ENCODE results near the gene CFAP100.
A peak's percentile ranks its signal among the peaks of the same experiment; 100 is the strongest.

The CFAP100 gene

DNA sequence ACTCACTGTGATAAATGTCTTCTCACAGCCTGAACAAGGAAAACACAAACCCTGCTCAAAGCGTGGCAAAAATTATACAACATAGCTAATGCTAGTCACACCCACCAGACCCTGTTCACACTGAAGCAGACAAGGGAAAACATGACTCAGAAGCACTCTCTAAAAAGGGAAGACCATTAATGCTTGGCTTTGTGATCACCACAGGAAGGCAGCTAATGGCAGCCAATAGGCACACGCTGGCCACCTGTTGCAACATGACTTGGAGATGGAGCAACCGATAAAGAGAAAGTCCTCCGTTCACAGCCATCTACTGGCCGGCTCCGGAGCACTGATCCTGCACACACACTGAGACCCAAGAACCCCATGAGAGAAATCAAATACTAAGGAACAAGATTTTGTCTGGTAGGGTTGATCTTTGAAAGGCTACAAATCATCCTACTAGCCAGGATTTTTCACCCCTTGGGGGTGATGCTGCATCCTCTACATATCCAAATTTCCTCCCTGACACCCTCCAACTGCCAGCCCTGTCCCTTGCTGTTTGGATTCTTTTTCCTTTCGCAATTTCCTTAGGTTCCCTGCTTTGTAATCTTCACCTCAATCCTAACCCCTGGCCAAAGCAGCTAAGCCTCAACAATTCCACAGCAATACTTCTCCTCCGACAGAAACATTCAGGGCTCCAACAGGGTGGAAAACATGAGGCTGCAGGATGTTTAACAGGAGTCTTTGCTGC, 77.7 kb downstream of the CFAP100 start:
- peak overlapping the region; percentile 39 for H3K27ac ChIP-seq
- peak; percentile 89 for DNase-seq (ENCODE audit: low read depth, low spot score)

DNA sequence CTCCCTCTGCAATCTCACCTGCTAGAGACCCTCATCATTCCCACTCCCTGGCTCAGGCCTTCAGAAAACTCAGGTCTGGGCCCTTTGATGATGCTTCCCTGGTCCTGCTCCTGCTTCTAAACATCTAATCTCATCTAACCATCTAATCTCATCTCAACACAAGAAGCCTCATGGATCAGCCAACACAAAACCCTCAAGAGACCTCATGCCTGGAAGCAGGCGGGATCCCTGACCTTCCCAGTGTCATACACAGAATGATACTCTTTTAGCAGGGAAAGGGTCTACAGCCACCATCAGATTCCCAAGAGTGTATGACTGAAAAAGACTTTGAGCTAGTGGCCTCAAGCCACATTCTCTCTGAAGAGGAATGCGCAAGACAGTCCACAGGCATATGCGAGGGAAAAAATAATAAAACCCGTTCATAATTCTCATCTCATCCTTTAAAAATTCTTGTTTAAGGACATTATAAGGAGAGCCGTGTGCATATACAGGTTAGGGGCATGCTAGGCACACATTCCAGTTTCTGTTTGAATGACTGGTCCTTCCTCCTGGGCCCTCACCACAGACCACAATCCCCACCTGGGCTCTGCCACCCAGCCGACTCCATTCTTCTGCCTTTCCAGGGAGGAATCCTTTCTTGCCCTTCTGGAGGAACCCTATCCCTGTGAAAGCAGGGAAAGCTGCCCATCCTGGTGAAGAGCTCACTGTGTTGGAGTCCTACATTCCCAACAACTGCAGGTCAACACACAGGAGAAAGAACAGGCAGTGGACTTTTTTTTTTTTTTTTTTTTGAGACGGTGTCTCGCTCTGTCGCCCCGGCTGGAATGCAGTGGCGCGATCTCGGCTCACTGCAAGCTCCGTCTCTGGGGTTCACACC, 78.8 kb downstream of the CFAP100 start:
- no peak for DNase-seq (ENCODE audit: low read depth, low spot score)
- no peak overlapping the region for H3K27ac ChIP-seq

DNA sequence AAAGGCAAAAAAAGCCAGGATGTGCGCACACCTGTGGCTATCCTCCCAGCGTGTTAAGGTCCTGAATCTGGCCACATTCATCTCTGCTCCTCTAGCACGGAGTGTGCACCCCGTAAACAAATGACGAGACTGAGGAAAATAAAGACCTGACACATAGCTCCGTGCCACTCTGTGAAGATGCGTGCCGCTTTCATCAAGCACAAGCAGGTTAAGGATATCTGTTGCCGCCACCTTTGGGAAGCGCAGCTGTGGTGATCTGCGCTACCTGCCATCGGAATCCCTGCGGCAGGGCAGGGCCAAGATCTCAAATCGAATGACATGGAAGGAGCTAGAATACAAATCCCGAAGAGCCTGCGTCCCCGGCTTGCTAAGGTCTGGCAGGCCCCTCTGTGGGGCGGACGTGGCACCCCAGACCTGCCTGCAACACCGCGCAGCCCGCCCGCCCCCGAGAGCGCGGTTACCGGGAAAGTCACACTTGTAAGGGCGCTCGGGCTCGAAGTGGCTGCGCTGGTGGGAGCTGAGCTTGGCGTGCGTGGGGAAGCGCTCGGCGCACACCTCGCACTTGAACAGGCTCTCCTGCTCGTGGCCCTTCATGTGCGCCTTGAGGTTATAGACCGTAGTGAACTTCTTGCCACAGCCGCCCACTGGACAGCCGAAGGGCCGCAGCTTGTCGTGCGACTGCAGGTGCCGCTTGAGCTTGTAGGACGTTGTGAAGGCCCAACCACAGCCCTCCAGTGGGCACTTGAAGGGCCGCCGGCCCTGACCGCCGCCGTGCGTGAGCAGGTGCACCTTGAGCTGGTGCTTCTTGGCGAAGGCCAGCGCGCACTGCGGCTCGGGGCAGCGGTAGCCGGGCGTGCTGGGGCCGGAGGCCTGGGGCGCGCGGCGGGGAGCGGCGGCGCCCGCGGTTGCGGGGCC, 80.0 kb downstream of the CFAP100 start:
- DNase-seq (ENCODE audit: low read depth, low spot score): no peak
- peak overlapping the region; percentile 93 for H3K27ac ChIP-seq

DNA sequence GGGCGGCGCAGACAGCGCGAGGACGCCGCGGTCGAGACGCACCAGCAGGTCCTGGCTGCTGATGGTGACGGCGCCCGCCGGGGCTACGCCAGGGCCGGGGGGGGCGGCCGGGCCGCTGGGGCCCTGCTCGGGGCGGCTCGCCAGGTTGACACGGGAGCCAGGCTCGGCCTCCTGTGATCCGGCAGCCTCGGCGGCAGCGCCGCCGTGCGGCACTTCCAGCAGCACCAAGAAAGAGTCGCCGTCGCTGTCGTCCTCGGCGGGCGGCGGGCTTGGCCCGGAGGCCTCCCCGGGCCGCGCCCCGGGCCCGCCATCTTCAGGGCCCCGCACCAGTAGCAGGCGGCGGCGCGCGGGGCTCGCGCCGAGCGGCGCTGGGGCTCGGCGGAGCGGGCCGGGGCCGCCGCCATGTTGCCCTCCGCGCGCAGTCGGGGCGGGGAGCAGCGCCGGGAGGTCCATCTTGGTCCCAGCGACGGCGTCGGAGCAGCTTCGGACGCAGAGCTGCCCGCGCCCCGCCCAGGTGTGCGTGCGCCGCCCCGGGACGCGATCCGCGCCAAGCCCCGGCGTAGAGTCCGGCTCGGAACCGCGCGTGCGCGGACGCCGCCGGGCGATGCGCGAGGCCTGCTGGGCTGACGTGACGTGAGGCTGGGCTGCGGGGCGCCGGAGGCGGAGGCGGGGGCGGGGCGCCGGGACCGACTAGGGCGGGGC, 80.9 kb downstream of the CFAP100 start, which contains the start of gene ZXDC:
Gene ZXDC (minus strand): TSS at position 479 of the 702 bp plus-strand sequence. CDS start 26 bp downstream, at position 453.
- peak within 1 kb of the TSS; percentile 93 for H3K27ac ChIP-seq

DNA sequence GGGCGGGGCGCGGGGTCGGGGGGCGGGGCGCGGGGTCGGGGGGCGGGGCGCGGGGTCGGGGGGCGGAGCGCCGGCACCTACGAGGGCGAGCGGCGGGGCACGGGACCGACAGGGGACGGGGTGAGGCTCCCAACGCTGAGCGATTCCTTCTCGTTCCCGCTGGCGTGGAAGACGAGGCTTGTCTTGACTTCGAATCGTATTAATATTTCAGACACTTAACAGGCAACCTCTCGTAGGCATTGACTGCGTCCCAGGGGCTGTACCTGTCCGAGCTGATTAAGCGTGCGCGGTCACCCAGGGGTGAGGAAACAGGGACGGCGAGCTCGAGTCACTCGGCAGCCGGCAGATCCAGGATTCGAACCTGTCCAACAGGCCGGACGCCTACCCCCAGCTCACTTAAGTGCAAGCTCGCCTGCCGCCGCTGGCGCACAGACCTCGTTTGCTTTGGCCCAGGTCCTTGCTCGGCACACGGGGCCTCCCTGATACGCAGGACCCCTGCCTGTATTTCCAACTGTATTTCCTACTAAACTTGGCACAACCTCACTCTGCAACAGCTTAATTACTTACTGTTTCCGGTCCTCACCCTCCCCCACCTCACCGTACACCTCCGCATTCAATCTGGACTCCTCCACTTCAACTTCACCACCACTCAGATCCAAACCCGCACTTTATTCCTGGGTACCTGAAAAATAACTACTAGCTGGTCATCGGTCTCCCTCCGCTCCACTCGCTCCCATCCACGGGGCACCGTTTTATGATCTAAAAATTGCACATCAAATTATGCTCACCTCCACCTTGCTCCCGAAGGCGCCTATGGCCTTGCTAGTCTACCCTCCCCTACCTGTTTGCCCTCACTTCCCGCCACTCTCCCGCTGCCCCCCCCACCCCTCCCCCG, 81.7 kb downstream of the CFAP100 start:
- H3K27ac ChIP-seq: peak overlapping the region; percentile 93
- peak; percentile 33 for DNase-seq (ENCODE audit: low read depth, low spot score)

More for the DNA sequence above, 80.9 kb downstream of the CFAP100 start, which contains the start of gene ZXDC:
- DNase-seq (ENCODE audit: low read depth, low spot score): peak; percentile 60

DNA sequence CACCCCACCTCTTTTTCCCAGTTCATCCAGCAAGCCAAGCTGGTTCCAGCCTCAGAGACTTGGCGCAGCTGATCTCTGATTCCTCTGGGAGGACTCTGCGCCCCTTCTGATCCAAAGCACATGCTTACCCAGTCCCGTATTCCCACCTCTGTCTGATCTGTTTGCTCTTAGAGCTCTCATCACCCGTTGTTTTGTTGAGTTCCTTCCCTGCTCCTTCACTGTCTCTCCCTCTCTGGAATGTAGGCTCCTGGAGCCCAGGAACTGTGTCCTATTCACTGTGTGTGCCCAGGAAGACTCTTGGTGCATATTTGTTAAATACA, 82.3 kb downstream of the CFAP100 start:
- DNase-seq (ENCODE audit: low read depth, low spot score): no peak
- no peak overlapping the region for H3K27ac ChIP-seq

DNA sequence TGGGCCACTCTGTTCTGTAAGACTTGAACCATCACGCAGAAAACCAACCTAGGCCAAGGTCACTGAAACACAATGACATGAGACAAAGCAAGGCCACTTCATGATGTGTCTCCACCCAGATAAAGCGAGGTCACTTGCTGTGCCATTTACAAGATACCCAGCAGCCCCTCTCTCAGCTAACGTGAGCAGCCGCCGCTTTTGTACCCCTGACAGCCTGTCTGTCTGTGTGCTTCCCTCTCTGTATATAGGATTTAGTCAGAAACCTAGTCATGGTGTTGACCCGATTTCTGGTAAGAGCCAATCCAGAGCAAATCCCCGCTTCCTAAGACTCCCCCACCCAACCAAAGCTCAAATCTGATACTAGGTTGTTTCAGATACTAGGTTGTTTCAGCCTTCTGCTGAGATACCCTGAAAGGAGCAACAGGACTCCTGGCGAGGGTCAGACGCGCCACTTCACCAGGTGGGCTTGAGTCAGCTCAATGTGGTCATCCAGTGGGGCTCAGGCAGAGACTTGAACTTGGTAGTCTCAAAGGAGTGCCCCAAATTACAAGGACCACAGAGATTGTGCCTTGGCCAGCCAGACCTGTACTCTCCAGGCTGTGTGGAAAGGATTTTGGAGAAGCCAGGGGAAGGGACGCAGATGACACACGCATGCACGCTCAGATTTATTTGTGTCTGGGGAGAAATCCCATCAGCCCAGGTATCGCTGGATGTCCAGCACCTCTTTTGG, 84.0 kb downstream of the CFAP100 start:
- no peak for DNase-seq (ENCODE audit: low read depth, low spot score)
- no peak overlapping the region for H3K27ac ChIP-seq

DNA sequence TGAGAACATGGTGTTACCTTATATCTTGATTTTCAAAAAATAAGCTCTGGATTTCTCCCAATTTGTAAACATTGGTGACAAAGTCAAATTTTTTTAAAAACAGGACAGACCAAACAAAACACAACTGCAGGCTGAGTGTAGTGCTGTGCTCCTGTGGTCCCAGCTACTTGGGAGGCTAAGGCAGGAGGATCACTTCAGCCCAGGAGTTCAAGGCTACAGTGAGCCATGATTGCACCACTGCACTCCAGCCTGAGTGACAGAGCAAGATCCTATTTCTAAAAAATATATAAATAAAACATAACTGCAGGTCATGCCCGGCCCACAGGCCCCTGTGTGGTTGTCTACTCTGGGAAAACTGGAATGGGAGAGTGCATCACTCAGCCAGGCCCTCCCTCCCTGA, 84.9 kb downstream of the CFAP100 start:
- no peak for DNase-seq (ENCODE audit: low read depth, low spot score)
- H3K27ac ChIP-seq: no peak overlapping the region

DNA sequence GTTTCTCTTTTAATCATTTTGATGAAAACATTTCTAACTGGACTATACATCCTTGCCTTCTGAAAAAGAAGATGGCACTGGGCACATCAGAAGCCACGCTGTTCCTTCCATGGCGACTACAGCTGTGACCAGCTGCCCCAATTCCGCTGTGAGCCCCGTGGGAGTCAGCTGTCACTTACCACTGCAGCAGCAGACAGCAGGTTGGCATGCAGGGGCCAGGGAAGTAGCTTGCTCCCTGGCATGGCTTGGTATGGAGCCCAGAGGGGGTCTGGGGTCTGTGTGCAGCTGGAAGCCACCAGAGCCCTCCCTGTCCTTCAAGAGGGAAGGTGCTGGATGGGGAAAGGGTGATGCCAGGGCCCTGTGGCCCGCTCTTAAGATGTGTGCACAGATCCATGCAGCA, 85.5 kb downstream of the CFAP100 start:
- DNase-seq (ENCODE audit: low read depth, low spot score): no peak

DNA sequence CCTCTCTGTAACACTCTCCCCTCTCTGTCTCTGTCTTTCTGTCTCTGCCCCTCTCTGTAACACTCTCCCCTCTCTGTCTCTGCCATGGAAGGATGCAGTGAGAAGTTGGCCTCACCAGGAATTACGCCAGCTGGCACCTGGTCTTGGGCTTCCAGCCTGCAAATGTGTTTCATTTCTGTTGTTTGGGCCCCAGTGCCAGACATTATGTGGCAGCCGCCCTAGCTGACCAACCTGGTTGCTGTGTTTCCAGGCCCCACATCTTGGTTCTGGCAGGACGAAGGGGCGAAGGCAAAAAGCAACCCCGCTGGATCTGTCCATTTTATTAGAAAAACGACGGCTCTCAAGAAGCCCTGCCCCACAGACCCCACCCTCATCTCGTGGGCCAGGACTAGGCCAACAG, 86.2 kb downstream of the CFAP100 start:
- no peak for DNase-seq (ENCODE audit: low read depth, low spot score)
- H3K27ac ChIP-seq: no peak overlapping the region

More for the DNA sequence above, 85.5 kb downstream of the CFAP100 start:
- no peak overlapping the region for H3K27ac ChIP-seq

DNA sequence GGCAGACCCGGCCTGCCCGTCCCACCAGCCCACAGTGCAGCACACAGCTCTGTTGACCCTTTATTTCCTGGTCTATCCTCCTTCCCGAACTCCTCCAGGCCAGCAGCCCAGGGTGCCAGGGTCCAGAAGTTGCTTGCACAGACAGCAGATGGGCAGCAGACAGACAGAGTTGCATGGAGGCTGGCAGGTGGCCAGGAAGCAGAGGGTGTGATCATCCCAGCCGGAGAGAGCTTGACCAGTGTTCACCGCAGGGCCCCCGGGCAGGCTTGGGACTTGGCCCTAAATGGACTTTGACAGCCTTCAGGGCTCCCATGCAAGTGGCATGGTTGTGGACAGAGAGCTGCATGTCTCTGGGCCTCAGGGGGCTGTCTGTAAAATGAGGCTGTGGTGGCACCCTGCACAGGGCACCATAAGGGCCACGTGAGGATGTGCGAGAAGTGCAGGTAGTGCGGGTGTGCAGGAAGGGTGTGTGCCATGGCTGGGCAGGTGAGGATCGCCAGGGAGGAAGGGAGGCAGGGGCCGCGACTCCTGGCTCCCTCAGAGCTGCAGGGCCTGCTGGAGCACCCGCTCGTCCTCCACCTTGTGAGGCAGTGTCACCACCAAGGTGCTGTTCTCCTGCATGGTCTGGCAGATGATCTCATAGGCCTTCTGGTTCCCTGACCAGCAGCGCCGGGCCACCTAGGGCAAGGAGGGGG, 87.2 kb downstream of the CFAP100 start:
- no peak for DNase-seq (ENCODE audit: low read depth, low spot score)
- H3K27ac ChIP-seq: no peak overlapping the region

DNA sequence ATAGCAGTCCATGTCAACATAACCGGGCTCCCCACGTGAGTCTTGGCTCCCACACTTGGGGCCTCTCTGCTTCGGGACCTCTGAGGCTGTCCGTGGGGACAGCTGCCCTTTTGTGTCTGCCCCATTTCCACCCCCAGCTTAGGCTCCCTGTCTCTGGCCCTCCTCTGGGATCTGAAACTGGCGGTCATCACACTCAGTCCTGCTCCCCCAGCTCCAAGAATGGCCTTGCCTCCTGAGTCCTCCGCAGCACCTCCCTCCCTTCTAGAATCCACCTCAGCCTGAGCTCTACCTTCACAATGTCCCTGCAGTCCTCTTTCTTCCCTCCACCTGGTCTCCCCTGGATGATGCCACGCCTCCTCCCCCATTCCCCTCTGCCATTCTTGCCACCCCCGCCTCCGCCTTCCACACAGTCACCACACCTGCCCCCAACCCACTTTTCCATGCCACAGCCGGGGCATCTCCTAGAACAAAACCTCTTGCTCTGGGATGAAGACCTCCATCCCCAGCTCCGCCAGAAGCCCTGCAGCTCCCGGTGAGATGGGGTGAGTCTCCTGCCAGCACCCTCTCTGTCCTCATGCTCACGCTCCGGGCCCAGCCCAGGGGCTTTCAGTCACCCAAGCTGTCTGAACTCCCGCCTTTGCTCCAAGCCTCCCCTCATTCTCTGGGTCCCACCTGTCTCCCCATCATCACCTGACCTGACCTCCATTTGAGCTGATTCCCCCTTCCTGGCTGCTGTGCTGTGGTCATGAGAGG, 88.0 kb downstream of the CFAP100 start:
- DNase-seq (ENCODE audit: low read depth, low spot score): no peak
- no peak overlapping the region for H3K27ac ChIP-seq

DNA sequence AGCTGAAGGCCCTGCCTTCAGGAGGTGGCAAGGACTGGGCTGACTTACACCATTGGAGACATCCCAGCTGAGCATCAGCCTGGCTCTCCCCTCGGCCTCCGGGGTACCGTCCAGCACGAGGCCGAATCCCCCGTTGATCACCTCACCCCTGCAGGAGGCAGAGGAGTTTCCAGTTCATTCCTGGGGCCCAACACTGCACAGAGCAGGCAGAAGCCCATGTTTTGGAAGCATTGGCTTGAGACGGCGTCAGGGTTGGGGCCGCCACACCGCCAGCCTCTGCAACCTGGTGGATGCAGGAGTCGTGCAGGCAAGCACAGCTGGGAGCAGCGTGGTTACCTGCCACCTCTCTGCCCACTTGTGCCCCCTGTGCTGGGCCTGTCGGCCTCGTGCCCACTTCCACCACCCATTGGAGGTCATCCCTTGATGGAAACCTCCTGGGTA, 88.6 kb downstream of the CFAP100 start:
- H3K27ac ChIP-seq: no peak overlapping the region
- DNase-seq (ENCODE audit: low read depth, low spot score): no peak

DNA sequence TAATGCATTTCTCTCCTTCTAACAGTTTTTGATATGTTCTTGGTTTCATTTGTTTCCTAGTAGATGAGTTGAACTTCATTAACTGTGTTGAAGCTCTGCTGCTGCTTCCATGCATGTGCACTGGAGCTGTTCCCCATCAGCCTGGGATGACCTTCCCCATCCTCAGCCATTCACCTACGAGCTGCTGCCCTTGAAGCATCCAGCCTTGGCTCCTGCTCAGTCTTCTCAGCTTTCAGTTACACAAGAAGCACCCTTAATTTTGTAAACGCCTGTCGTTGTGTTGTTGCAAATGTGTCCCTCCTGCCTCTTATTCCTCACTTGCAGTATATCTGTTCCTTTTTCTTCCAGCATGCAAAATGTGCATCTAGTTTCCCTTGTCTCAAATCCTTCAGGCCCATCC, 89.4 kb downstream of the CFAP100 start:
- H3K27ac ChIP-seq: no peak overlapping the region
- no peak for DNase-seq (ENCODE audit: low read depth, low spot score)

DNA sequence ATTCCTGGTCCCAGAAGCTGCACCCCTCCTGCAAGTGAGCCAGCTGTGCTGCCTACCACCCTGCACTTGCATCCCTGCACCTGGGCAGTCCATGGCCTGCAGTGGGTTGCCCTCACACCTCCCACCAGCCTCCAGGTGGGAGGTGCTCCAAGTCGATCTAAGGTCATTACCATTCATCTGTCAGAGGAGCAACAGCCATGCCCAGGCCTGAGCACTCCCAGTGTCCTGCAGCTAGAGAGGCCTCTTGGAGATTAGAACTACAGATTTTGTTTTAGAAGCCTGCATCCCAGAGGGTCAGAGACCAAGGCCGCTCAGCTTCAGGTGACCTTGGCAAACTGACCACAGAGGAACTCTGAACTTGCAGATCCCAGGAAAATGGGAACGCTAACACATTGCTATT, 90.0 kb downstream of the CFAP100 start:
- no peak for DNase-seq (ENCODE audit: low read depth, low spot score)
- H3K27ac ChIP-seq: no peak overlapping the region

DNA sequence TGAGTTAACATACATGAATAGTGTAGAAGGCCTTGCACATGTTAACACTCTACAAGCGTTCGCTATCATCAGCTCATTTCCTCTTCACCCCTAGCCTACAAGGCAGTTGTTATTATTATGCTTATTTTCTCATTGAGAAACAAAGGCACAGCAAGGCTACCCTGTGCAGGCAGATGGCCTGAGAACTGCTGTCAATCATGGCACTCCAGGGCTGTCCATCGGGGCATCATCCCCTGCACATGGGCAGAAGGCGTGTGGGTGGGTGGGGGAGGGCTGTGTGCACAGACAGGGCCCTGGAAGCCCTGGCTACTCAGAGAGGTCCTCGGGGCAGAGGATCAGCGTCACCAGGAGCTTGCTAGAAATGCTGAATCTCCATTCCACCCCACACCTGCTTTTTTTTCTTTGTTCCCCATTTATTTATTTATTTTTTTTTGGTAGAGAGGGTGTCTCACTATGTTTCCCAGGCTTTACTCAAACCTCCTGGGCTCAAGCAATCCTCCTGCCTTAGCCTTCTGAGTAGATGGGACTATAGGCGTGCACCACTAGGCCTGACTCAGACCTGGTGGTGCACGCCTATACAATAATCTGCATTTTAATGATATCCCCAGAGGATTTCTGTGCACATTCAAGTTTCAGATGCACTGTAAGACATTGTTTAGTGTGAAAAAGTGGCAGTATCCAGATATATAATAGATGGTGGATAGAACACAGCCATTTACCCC, 90.6 kb downstream of the CFAP100 start:
- H3K27ac ChIP-seq: no peak overlapping the region
- DNase-seq (ENCODE audit: low read depth, low spot score): no peak

All from epithelial cell of prostate (primary cell).